HCT116 (cell line): ENCODE results near the gene RILPL2. TPM values are rescaled to one million over a fixed set of nuclear protein-coding genes. Genes with fewer than 3 reads are reported as not detected.

Experiments used
- ATAC-seq: fragments of 200-7000 bp; cut with Tn5 transposase; 2 replicates; pipeline ENCODE4 v1.9.1; 2020; ENCODE audit warnings: mild to moderate bottlenecking, moderate library complexity
- Bru-seq: library from RNA; stranded (reverse); fragments of 400-500 nt; gene quantifications from one replicate; lab custom pipeline; 2021; lab: Mats Ljungman, UMichigan
- BruChase-seq, 2 experiments: library from RNA; stranded (reverse); fragments of 400-500 nt; gene quantifications; one replicate each; lab custom pipeline; 2021; lab: Mats Ljungman, UMichigan
- BruUV-seq: library from RNA; stranded (reverse); fragments of 400-500 nt; replicated peaks from 2 replicates; lab custom pipeline; 2021; lab: Mats Ljungman, UMichigan
- CTCF ChIA-PET: fragments of 300-600 bp; sonication (Branson Sonifier 250); formaldehyde crosslinking; loops from one replicate; lab custom pipeline; 2021; ENCODE audit warnings: antibody characterized with exemption; lab: Charles Lee
- POLR2A ChIA-PET: fragments of 300-600, 350-600 bp; sonication (Branson Sonifier 250); formaldehyde crosslinking; loops from one replicate; lab custom pipeline; 2021; ENCODE audit warnings: antibody characterized with exemption; lab: Charles Lee
- RAD21 ChIA-PET, 2 experiments: fragments of 300-600 bp; sonication (Branson Sonifier 250); formaldehyde crosslinking; loops; one replicate each; lab custom pipeline; 2023; ENCODE audit warnings: low total read pairs in 2 of 2; ENCODE audit not compliant: uncharacterized antibody in 2 of 2, unreplicated experiment in 2 of 2, low non-redundant PET in 1 of 2; lab: Charles Lee
- DNase-seq: peaks from one replicate; pipeline ENCODE4 v3.0.0-alpha.2; 2010; ENCODE audit warnings: low read depth, low spot score
- H2AFZ ChIP-seq: fragments of 200-600 bp; shearing (Covaris generic), sonication (generic); 2 replicates; pipeline ENCODE4 v1.6.1; 2017; ENCODE audit warnings: low read depth, mixed run types, mixed read lengths, antibody characterized with exemption, low read length; ENCODE audit not compliant: poor library complexity, severe bottlenecking
- H3K27ac ChIP-seq: 2 replicates; pipeline ENCODE4 v1.5.1; 2012; ENCODE audit warnings: low read depth, low read length
- H3K27me3 ChIP-seq: fragments of 200-600 bp; sonication (generic); 2 replicates; pipeline ENCODE4 v1.6.1; 2016; ENCODE audit warnings: mixed run types, low read length, mixed read lengths; ENCODE audit not compliant: insufficient read depth
- H3K36me3 ChIP-seq, 2 experiments: fragments of 200-500 bp in 1 of 2; fragments of 200-600 bp in 1 of 2; sonication (Bioruptor generic) in 1 of 2; sonication (generic) in 1 of 2; 2 replicates each; pipeline versions ENCODE4 v1.5.1 to v1.6.1; 2014 to 2016; ENCODE audit warnings: low read length in 2 of 2, inconsistent platforms in 1 of 2, mixed read lengths in 1 of 2, mixed run types in 1 of 2; ENCODE audit not compliant: insufficient read depth in 2 of 2, control insufficient read depth in 1 of 2
- H3K4me1 ChIP-seq, 2 experiments: fragments of 200-600 bp in 1 of 2; sonication (generic) in 1 of 2; 2 replicates each; pipeline versions ENCODE4 v1.5.1 to v1.6.1; 2012 to 2017; ENCODE audit warnings: low read length in 2 of 2, inconsistent platforms in 1 of 2, mild to moderate bottlenecking in 1 of 2, mixed read lengths in 1 of 2, mixed run types in 1 of 2, moderate library complexity in 1 of 2; ENCODE audit not compliant: insufficient read depth in 2 of 2, control insufficient read depth in 1 of 2
- H3K4me2 ChIP-seq: fragments of 200-600 bp; sonication (generic); 2 replicates; pipeline ENCODE4 v1.6.1; 2017; ENCODE audit warnings: mixed run types, low read length, mixed read lengths
- H3K4me3 ChIP-seq, 2 experiments: fragments of 200-600 bp in 1 of 2; sonication (generic) in 1 of 2; replicated peaks in 1 of 2; 2 replicates each; pipeline ENCODE4 v1.5.1; 2011 to 2016; ENCODE audit warnings: low read length in 2 of 2, control low read depth in 1 of 2, low read depth in 1 of 2, mild to moderate bottlenecking in 1 of 2, mixed read lengths in 1 of 2, mixed run types in 1 of 2
- H3K79me2 ChIP-seq: fragments of 200-600 bp; sonication (generic); 2 replicates; pipeline ENCODE4 v1.6.1; 2017; ENCODE audit warnings: mild to moderate bottlenecking, mixed run types, low read length, moderate library complexity, mixed read lengths; ENCODE audit not compliant: insufficient read depth
- H3K9ac ChIP-seq: fragments of 200-600 bp; sonication (generic); 2 replicates; pipeline ENCODE4 v1.6.1; 2016; ENCODE audit warnings: low read length, mixed read lengths
- H3K9me2 ChIP-seq: fragments of 200-600 bp; sonication (generic), shearing (Covaris generic); 2 replicates; pipeline ENCODE4 v1.6.1; 2017; ENCODE audit warnings: mixed run types, mild to moderate bottlenecking, moderate library complexity; ENCODE audit not compliant: insufficient read depth
- H3K9me3 ChIP-seq, 2 experiments: fragments of 200-500 bp in 1 of 2; fragments of 200-600 bp in 1 of 2; sonication (Bioruptor generic) in 1 of 2; sonication (generic) in 1 of 2; 2 replicates each; pipeline ENCODE4 v1.6.1; 2014 to 2017; ENCODE audit warnings: low read length in 2 of 2, mixed read lengths in 2 of 2, inconsistent platforms in 1 of 2, low read depth in 1 of 2, mild to moderate bottlenecking in 1 of 2, mixed run types in 1 of 2, moderate library complexity in 1 of 2; ENCODE audit not compliant: control insufficient read depth in 1 of 2, insufficient read depth in 1 of 2
- H4K20me1 ChIP-seq: fragments of 200-600 bp; sonication (generic), shearing (Covaris generic); 2 replicates; pipeline ENCODE4 v1.6.1; 2017; ENCODE audit warnings: mixed run types, mild to moderate bottlenecking, moderate library complexity; ENCODE audit not compliant: insufficient read depth
- ELF1 ChIP-seq: IDR thresholded peaks from 2 replicates; pipeline ENCODE4 v1.6.1; 2012; ENCODE audit warnings: low read depth, borderline replicate concordance
- EZH2 ChIP-seq: fragments of 200-600 bp; sonication (generic); IDR thresholded peaks from 2 replicates; pipeline ENCODE4 v1.6.1; 2017; ENCODE audit warnings: antibody characterized with exemption, mixed run types
- MAX ChIP-seq: IDR thresholded peaks from 2 replicates; pipeline ENCODE4 v1.6.1; 2012
- POLR2A ChIP-seq: IDR thresholded peaks from 2 replicates; pipeline ENCODE4 v1.7.0; 2011; ENCODE audit warnings: borderline replicate concordance; ENCODE audit not compliant: insufficient read depth, insufficient read length; ENCODE audit errors: extremely low read depth
- POLR2AphosphoS5 ChIP-seq: IDR thresholded peaks from 2 replicates; pipeline ENCODE4 v1.6.1; 2011; ENCODE audit warnings: mild to moderate bottlenecking, low read depth, low read length, moderate library complexity
- RAD21 ChIP-seq: IDR thresholded peaks from 2 replicates; pipeline ENCODE4 v1.6.1; 2012; ENCODE audit warnings: low read depth, mild to moderate bottlenecking
- SP1 ChIP-seq: IDR thresholded peaks from 2 replicates; pipeline ENCODE4 v1.6.1; 2012; ENCODE audit warnings: low read depth
- ZFX ChIP-seq: fragments of 450-650 bp; IDR thresholded peaks from 2 replicates; pipeline ENCODE4 v1.6.1; 2017
- intact Hi-C: fragments of 100-400 bp; cut with micrococcal nuclease; formaldehyde crosslinking; loops from 2 replicates; pipeline ENCODE4 v1.10.0; 2022
- long read RNA-seq: library from polyadenylated mRNA; unstranded; transcript quantifications from one replicate; pipeline ENCODE4 v2.0.0, GENCODE V29; 2021; ENCODE audit not compliant: unreplicated experiment
- polyA plus RNA-seq: library from polyadenylated mRNA; unstranded; fragments of >200 nt; gene quantifications from 2 replicates; pipeline ENCODE4 v1.2.1, GENCODE V29; 2012; ENCODE audit warnings: missing spikeins
- total RNA-seq: library from RNA; stranded (reverse); gene quantifications from one replicate; pipeline ENCODE4 v1.2.1, GENCODE V29; 2021; ENCODE audit not compliant: unreplicated experiment

The RILPL2 gene, protein sequence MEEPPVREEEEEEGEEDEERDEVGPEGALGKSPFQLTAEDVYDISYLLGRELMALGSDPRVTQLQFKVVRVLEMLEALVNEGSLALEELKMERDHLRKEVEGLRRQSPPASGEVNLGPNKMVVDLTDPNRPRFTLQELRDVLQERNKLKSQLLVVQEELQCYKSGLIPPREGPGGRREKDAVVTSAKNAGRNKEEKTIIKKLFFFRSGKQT
- total RNA-seq = 2.3 TPM
- 1.8 and 2.2 TPM in 2 replicates for polyA plus RNA-seq
- percentile 37 among the genes with signal in this experiment for Bru-seq, nascent RNA
- BruChase-seq, experiment 1, labeled RNA remaining after a 6-hour chase = percentile 48 among the genes with signal in this experiment
- BruChase-seq, experiment 2, labeled RNA remaining after a 2-hour chase = percentile 48 among the genes with signal in this experiment
- long read RNA-seq, full-length matches to known transcripts = 11 of 17 reads
- long read RNA-seq, partial matches to known transcripts = 3 of 17 reads
- long read RNA-seq, other reads (novel, unspliced or antisense) = 3 of 17 reads

- ATAC-seq = peak; percentile 95
- H3K79me2 ChIP-seq = peaks cover 7% of the 10 kb centered on the region; the same call in 1 of the 2 replicates
- no peaks in the 10 kb centered on the region for H4K20me1 ChIP-seq
- peak; percentile 47 for DNase-seq
- H3K4me1 ChIP-seq = peaks cover 13 to 19% of the 10 kb centered on the region in 2 experiments; a peak in 3 of 4 replicates
- no peaks in the 10 kb centered on the region for H3K36me3 ChIP-seq
- intact Hi-C loops = no loop called here
- peak within 1 kb of the TSS; percentile 100 for H2AFZ ChIP-seq
- TF ChIP-seq MAX (peak; percentile 73), SP1 (peak; percentile 39; the same call in 1 of the 2 replicates), POLR2A (no peak), ZFX (peak; percentile 38; the same call in 1 of the 2 replicates), RAD21 (no peak), EZH2 (no peak), ELF1 (no peak), POLR2AphosphoS5 (no peak)
- ChIA-PET RAD21 (no interaction called here), POLR2A (no interaction called here), CTCF (no interaction called here)
- H3K9me3 ChIP-seq = no peaks in the 10 kb centered on the region
- H3K4me2 ChIP-seq = peak within 1 kb of the TSS; percentile 86
- no peaks in the 10 kb centered on the region for H3K9me2 ChIP-seq
- BruUV-seq = TSS peak; percentile 77
- peak within 1 kb of the TSS; percentile 74 for H3K27ac ChIP-seq
- peak within 1 kb of the TSS; percentile 77 to 84 for H3K4me3 ChIP-seq
- H3K9ac ChIP-seq = peak within 1 kb of the TSS; percentile 70
- no peaks in the 10 kb centered on the region for H3K27me3 ChIP-seq
Measured at GRCh38 chr12:123436017-123436964, at the start of gene RILPL2. TSS of gene RILPL2 (minus strand) at chr12:123436684. CDS start at chr12:123436420, 264 bp downstream.
